Left ventricle myocardium superior (tissue), 1 donor: ENCODE measurements around the gene MDFI. TPM values are rescaled to one million over a fixed set of nuclear protein-coding genes. Genes with fewer than 3 reads are reported as not detected.
A peak's percentile ranks its signal among the peaks of the same experiment; 100 is the strongest.

Source experiments
- ATAC-seq: fragments of 200-7000 bp; cut with Tn5 transposase; one replicate; pipeline ENCODE4 v1.9.1; 2020; ENCODE audit warnings: mild to moderate bottlenecking, moderate library complexity
- DNase-seq: peaks from one replicate; pipeline ENCODE4 v3.0.0-alpha.2; 2020
- intact Hi-C: fragments of 100-400 bp; cut with micrococcal nuclease; formaldehyde crosslinking; loops from one replicate; pipeline ENCODE4 v1.11.0; 2022
- total RNA-seq: library from RNA; stranded (reverse); fragmentation: NEBNext Ultra II Directional; extraction: Animal tissue kit (Norgen Biotek cat#: 25700); gene quantifications from one replicate; pipeline ENCODE4 v1.2.1, GENCODE V29; 2021
- donor health status: DM: no; HTN: yes; CAD: no; lungs with severe emphysema.

MDFI gene
- total RNA-seq, 1 donor from 2014 or later: 1.3 TPM

GRCh38 chr6:41626022-41626421, 12.2 kb upstream of the MDFI start:
- DNase-seq: no peak
- intact Hi-C loops: no loop called here
- no peak for ATAC-seq

GRCh38 chr6:41626917-41627316, 11.4 kb upstream of the MDFI start:
- intact Hi-C loops: no loop called here
- DNase-seq: no peak
- ATAC-seq: no peak

GRCh38 chr6:41629128-41629527, 9.1 kb upstream of the MDFI start:
- intact Hi-C loops: no loop called here
- ATAC-seq: no peak

GRCh38 chr6:41630069-41630468, 8.2 kb upstream of the MDFI start:
- ATAC-seq: no peak
- intact Hi-C loops: no loop called here
- DNase-seq: no peak

More at GRCh38 chr6:41629128-41629527, 9.1 kb upstream of the MDFI start:
- no peak for DNase-seq

- ATAC-seq (no peak), DNase-seq (no peak)
- intact Hi-C loops: no loop called here
Observed at GRCh38 chr6:41630946-41631345, 7.3 kb upstream of the MDFI start.

- intact Hi-C loops: no loop called here
- ATAC-seq (no peak), DNase-seq (no peak)
Observed at GRCh38 chr6:41633056-41633634, 5.1 kb upstream of the MDFI start.

- ATAC-seq: no peak
- intact Hi-C loops: no loop called here
Observed at GRCh38 chr6:41634657-41635056, 3.6 kb upstream of the MDFI start.

GRCh38 chr6:41635365-41635764, 2.9 kb upstream of the MDFI start:
- intact Hi-C loops: no loop called here
- ATAC-seq: no peak

More at GRCh38 chr6:41634657-41635056, 3.6 kb upstream of the MDFI start:
- no peak for DNase-seq

GRCh38 chr6:41636833-41637193, 1.5 kb upstream of the MDFI start:
- DNase-seq (peak; percentile 46), ATAC-seq (no peak)
- intact Hi-C loops: no loop called here

More at GRCh38 chr6:41635365-41635764, 2.9 kb upstream of the MDFI start:
- DNase-seq: no peak

- intact Hi-C loops: no loop called here
- ATAC-seq (peak; percentile 10), DNase-seq (no peak)
Observed at GRCh38 chr6:41637194-41638001, 870 bp upstream of the MDFI start.

GRCh38 chr6:41638935-41639808, 904 bp downstream of the MDFI start:
- intact Hi-C loops: no loop called here
- DNase-seq: no peak
- ATAC-seq: peak; percentile 36

GRCh38 chr6:41639809-41640371, 1.6 kb downstream of the MDFI start:
- intact Hi-C loops: no loop called here
- ATAC-seq: no peak
- no peak for DNase-seq

- DNase-seq (no peak), ATAC-seq (no peak)
Observed at GRCh38 chr6:41640426-41640825, 2.2 kb downstream of the MDFI start.

GRCh38 chr6:41641352-41641925, 3.2 kb downstream of the MDFI start:
- ATAC-seq (no peak), DNase-seq (no peak)
- intact Hi-C loops: no loop called here

More at GRCh38 chr6:41640426-41640825, 2.2 kb downstream of the MDFI start:
- intact Hi-C loops: no loop called here

GRCh38 chr6:41642090-41642959, 4.1 kb downstream of the MDFI start:
- ATAC-seq: no peak
- intact Hi-C loops: no loop called here
- no peak for DNase-seq

GRCh38 chr6:41642960-41643898, 5.0 kb downstream of the MDFI start:
- intact Hi-C loops: no loop called here
- no peak for ATAC-seq
- DNase-seq: no peak

- intact Hi-C loops: no loop called here
- DNase-seq: no peak
- ATAC-seq: no peak
Observed at GRCh38 chr6:41643899-41644269, 5.6 kb downstream of the MDFI start.
